B cell (primary cell): ENCODE results near the gene TECTB.

Experiments
- CTCF ChIP-seq: fragments of 200-600 bp; IDR thresholded peaks from one replicate; pipeline ENCODE4 v1.8.0; 2022; ENCODE audit warnings: antibody characterized with exemption, mild to moderate bottlenecking
- EZH2 ChIP-seq: IDR thresholded peaks from 2 replicates; pipeline ENCODE4 v1.6.1; 2012; ENCODE audit warnings: borderline replicate concordance, low read depth, mild to moderate bottlenecking, moderate library complexity, low read length; ENCODE audit not compliant: insufficient read depth, poor library complexity, severe bottlenecking

DNA sequence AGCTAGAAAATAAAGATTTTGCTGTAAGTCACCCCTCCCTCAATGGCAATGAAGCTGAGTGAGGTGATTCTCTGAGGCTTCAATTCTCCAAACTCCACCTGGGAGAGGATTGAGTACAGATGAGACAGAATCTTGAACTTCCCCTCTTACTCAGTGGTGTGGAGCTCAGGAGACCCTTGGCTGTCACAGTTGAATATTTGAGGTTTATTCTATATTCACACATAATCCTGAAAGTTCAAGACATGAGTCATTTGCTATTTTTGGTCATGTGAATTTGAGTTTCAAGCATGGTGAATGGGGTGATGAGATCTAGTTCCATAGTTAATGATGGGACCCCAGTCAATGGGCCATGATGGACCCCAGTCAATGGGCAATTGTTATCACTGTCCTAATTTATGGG is 13.9 kb upstream of the TECTB start:
- TF ChIP-seq CTCF (no peak), EZH2 (no peak)
